HG02840 (cell line): Measurements from ENCODE around the gene SLC2A4RG.
A peak's percentile ranks its signal among the peaks of the same experiment; 100 is the strongest.

Experiments
- ATAC-seq: cut with Tn5 transposase; IDR thresholded peaks from one replicate; pipeline ENCODE4 v1.9.1; 2021; ENCODE audit warnings: mild to moderate bottlenecking, moderate library complexity, moderate number of reproducible peaks; ENCODE audit not compliant: unreplicated experiment, low FRiP score

The SLC2A4RG gene

DNA sequence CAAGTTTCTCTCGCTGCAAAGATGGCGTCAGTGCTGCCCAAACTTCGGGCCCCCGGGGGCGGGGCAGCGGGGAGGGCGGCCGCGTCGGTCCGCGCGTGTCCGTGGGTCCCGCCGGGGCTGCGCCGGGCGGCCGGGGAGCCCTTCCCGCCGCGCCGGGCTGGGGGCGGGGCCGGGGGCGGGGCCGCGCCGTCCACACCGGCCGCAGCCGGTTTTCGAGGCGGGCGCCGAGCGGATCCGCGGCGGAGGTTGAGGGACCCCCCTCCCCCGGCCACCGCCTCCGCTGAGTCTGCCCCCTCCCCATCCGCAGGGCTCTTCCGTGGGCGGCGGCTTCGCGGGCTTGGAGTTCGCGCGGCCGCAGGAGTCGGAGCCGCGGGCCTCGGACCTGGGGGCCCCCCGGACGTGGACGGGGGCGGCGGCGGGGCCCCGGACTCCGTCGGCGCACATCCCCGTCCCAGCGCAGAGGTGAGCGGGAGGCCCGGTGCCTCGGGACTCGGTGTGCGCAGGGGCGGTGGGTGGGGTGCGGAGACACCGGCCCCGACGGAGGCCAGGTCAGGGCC lies 572 bp downstream of the SLC2A4RG start:
- ATAC-seq: peak; percentile 17

- no peak for ATAC-seq
These were observed 1.2 kb downstream of the SLC2A4RG start for GRCh38 chr20:63740627-63741353.

DNA sequence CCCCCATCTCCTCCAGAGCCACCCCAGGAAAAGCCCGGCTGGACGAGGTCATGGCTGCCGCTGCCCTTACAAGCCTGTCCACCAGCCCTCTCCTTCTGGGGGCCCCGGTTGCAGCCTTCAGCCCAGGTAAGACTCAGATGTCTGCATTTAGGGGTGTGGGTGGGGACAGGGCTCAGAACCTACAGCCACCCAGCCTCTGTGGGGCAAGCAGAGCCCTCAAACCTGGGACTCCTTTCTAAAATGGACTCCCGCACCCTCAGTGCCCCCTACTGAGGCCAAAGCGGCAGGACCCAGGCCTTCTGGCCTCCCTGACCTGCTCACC lies 1.7 kb downstream of the SLC2A4RG start:
- no peak for ATAC-seq

- ATAC-seq: no peak
These were observed 2.3 kb downstream of the SLC2A4RG start for GRCh38 chr20:63741676-63742380.

DNA sequence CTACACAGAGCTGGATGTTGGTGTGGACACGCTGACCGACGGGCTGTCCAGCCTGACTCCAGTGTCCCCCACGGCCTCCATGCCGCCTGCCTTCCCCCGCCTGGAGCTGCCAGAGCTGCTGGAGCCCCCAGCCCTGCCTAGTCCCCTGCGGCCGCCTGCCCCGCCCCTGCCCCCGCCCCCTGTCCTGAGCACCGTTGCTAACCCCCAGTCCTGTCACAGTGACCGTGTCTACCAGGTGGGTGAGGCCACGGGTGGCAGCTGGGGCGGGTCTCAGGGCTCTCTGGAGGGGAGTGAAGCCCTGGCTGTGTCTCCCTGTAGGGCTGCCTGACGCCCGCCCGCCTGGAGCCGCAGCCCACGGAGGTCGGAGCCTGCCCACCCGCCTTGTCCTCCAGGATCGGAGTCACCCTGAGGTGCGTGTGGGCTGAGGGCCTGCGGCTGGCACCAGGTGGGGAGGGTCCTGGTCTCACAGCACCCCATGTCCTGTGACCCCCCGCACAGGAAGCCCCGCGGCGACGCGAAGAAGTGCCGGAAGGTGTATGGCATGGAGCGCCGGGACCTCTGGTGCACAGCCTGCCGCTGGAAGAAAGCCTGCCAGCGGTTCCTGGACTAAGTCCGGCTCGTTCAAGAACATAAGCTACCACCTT lies 2.9 kb downstream of the SLC2A4RG start:
- ATAC-seq: no peak

DNA sequence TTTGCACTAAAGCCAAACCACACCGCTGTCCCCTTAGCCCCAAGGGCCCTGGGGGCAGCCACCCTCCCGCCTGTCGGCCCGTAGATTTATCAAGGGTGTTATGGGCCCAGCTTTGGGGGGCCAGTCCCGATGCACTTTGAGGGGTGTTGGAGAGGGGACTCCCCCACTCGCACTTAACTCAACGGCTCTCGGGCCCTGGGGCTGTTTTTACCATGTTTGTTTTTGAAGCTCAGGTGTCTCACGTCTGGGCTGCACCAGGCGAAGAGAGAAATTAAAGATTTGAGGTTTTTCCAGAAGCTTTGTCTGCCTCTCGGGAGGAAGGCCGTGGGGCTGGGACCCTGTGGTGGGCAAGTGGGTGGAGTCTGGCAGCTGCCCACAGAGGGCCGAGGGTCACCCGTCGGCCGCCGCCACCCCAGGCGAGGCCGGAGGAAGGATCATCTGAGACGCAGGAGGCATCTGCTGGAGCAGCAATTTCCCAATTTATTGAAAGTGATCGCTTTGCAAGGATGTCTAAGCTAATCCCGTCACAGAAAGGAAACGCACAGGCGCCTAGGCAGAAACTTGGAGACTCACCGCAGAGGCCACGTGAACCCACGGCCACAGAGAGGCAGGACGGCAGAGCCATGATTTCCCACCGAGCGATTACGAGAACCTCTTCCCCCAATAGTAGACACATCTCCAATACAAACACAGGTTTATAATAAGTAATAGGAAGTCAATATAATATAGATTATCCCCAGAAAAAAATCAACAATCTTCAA lies 3.8 kb downstream of the SLC2A4RG start:
- no peak for ATAC-seq

GRCh38 chr20:63744158-63744557 lies 4.6 kb downstream of the SLC2A4RG start:
- ATAC-seq: no peak

GRCh38 chr20:63744574-63745423 lies 5.2 kb downstream of the SLC2A4RG start:
- ATAC-seq: no peak

DNA sequence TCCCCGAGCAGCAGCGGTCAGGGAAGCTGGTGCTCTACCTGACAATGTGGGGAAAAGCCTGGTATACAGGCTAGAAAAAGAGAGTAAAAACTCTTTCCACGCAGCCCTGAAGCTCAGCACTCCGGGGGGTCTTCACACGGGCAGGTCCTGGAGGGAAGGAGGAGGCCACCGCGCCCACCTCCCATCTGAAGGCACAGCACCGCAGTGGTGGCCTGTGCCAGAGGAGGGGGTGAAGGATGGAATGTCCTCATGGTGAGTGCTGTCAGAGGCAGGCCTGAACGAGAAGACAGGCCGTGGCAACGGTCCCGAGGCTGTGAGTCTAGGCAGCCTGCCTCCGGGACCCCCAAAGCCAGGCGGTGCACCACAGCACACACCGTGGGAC lies 5.8 kb downstream of the SLC2A4RG start:
- no peak for ATAC-seq

DNA sequence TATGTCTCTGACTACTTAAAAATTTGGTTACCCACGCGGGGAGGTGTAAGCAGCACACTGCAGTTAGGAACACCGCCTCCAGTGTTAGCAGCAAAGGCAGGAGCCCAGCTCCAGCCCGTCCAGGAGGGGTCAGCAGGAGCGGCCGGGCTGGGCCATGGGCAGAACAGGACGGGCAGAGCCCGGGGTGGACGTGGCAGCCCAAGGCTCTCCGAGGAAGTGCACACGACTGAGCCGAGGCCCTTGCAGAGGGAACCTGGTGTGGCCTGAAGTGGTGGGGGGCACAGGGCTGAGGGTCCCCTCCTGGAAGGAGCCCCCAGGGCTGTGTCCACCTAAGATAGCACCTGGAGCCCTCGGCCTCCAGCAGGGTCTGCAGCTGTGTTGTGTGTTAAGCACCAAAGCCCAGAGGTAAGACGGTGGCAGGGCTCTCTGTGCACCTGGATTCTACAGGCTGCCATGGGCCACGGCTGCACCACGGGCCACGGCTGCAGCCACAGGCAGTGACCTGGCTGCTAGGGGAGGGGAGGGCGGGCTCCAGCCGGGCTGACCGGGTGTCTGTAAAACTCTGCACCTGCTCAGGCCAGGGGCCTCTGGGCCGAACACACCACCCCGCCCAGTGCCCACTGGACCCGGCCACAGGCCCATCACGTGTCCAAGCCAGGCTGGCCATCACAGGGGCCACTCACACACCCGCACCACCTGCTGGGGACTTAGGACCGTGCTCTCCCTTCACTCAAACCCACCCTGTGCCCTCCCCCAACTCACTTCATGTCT lies 6.6 kb downstream of the SLC2A4RG start:
- ATAC-seq: no peak

DNA sequence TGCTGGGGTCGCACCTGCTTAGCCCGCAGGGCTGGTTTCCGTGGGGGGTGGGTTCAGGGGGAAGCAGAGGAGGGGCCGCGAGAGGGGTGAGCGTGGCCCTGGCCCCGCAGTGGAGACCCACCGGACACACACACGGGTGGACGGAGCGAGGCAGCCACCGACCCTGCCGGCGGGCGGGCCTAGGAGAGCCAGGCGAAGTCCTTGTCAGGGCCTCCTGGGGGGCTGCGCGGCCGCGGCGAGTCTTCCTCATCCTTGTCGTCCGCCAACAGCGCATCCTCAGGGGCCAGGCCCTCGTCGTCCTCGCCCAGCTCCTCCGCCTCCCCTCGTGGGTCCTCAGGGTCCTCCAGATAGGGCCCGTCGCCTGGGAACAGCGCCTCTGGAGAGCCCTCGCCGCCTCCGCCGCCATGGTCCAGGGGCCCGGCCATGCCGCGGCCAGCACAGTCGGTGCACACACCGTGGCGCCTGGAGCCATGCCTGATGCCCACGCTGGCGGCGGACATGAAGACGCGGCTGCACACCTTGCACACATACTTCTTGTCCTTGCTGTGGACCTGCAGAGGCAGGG lies 7.3 kb downstream of the SLC2A4RG start:
- no peak for ATAC-seq

- ATAC-seq: no peak
These were observed 8.1 kb downstream of the SLC2A4RG start for GRCh38 chr20:63747622-63748069.

DNA sequence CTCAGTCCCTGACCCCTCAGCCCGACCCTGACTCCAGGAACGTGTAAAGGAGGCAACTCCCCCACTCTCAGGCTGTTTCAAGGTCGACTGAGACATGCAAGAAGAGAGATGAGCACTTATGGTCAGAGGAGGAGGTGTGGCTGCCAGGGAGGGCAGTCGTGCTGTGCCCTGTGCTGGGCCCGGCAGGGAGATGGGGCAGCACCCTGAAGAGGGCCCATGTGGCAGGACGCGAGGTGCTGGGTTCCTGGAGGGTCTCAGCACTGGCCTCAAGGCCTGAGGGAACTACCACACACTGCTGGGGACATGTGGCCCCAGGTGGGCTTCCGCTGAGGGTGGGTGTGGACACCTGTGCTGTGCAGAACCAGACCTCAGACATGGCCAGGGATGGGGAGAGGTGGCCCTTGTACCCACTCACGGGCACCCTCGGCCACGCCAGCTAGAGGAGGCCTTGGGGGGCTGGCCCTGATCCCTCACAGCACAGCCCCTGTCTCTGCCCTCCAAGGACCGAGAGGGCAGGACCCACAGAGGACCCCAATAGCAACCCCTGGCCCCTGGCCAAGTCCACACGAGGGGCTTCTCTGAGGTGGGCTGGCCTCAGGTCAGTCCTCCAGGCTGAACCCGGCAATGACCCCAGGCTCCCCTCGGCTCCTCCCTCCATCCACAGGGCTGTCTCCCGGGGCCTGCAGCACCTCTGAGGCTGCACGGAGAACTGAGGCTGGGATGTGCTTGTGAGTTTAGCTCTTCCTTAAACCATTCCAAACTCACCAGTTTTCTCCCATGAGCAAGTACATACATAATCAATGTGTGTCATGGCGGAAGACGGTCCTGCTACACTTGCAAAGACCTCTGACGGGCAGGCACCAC lies 8.7 kb downstream of the SLC2A4RG start:
- no peak for ATAC-seq

DNA sequence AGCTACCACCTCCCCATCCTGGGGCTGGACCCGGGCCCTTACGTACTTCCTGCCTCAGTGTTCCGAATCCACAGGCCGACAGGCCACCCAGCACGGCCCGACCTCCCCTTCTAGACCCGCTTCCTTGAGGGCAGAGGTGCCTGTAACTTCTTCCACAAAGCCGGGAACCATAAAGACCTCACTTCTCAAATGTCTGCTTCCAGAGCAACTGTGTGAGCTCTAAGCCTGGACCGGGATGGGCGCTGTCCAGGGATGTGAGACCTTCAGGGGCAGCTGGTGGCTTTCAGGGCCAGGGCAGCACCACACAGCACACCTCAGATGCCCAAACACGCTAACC lies 9.3 kb downstream of the SLC2A4RG start:
- ATAC-seq: no peak

GRCh38 chr20:63749597-63750508 lies 10.3 kb downstream of the SLC2A4RG start:
- no peak for ATAC-seq

DNA sequence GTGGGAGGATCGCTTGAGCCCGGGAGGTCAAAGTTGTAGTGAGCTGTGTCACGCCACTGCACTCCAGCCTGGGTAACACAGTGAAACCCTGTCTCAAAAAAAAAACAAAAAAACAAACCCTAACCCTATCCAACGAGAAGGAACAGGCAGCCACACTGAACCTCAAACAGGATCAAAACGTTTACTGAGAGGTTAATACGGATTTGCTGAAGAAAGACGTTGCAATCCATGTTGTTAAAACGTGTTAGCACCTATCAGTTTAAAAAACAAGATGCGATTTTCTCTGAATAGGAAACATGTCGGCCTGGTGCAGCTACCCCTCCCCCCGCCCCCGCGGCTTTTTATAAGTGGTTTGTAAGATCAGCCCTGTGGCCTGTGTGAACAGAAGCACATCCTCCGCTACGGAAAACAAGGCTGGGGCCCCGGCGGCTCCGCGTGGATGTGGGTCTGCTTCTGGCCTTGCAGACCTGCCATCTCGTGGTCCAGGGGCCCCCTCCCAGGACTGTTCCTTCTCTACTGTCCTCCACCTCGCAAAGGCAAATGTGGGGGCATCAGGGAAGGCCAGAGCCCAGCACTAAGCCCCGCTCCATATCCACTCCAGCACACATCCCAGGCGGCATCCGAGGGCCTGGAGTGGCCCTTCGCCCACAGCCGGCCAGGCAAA lies 11.4 kb downstream of the SLC2A4RG start:
- ATAC-seq: no peak
